Dermis blood vessel endothelial cell (primary cell): ENCODE results near the gene ANKRD55. TPM values are rescaled to one million over a fixed set of nuclear protein-coding genes. Genes with fewer than 3 reads are reported as not detected.

ENCODE experiments used
- DNase-seq: peaks from one replicate; pipeline ENCODE4 v3.0.0; 2010
- total RNA-seq: library from RNA; depleted of rRNA; stranded (reverse); fragments of >200 nt; gene quantifications from 2 replicates; pipeline ENCODE4 v1.2.3, GENCODE V29; 2014

Gene ANKRD55
- total RNA-seq, 1 donor from 2014 or later = 1.2 TPM

- no peak for DNase-seq
Observed at GRCh38 chr5:56072863-56073766, 160.0 kb downstream of the ANKRD55 start.

- no peak for DNase-seq
Observed at GRCh38 chr5:56071470-56071869, 161.7 kb downstream of the ANKRD55 start.

- DNase-seq = peak; percentile 33
Observed at GRCh38 chr5:56070851-56071465, 162.2 kb downstream of the ANKRD55 start.

GRCh38 chr5:56069652-56070226 lies 163.4 kb downstream of the ANKRD55 start:
- no peak for DNase-seq

GRCh38 chr5:56066931-56067450 lies 166.1 kb downstream of the ANKRD55 start:
- DNase-seq = no peak

- DNase-seq = peak; percentile 32
Observed at GRCh38 chr5:56064984-56065383, 168.1 kb downstream of the ANKRD55 start.

GRCh38 chr5:56060276-56061110 lies 172.6 kb downstream of the ANKRD55 start:
- no peak for DNase-seq

- DNase-seq = no peak
Observed at GRCh38 chr5:56059854-56060253, 173.3 kb downstream of the ANKRD55 start.

GRCh38 chr5:56056875-56057274 lies 176.3 kb downstream of the ANKRD55 start:
- DNase-seq = no peak

- no peak for DNase-seq
Observed at GRCh38 chr5:56055859-56056258, 177.3 kb downstream of the ANKRD55 start.

GRCh38 chr5:56055287-56055686 lies 177.8 kb downstream of the ANKRD55 start:
- no peak for DNase-seq

GRCh38 chr5:56054666-56055065 lies 178.5 kb downstream of the ANKRD55 start:
- DNase-seq = no peak

- DNase-seq = no peak
Observed at GRCh38 chr5:56053363-56053762, 179.8 kb downstream of the ANKRD55 start.

- DNase-seq = no peak
Observed at GRCh38 chr5:56052735-56053134, 180.4 kb downstream of the ANKRD55 start.

GRCh38 chr5:56050551-56051255 lies 182.4 kb downstream of the ANKRD55 start:
- peak; percentile 85 for DNase-seq

Other genes starting within 250 kb of the ANKRD55 start
- gene IL6ST, start 238.4 kb downstream of the ANKRD55 start, total RNA-seq = 749 and 1,244 TPM in 2 replicates